ENCODE results near the gene PRDM16.

- TF ChIP-seq EZH2 (IDR thresholded peaks at IDR 0.05; ENCODE audit: low read depth, unreplicated experiment) (no peak), POLR2AphosphoS5 (IDR thresholded peaks at IDR 0.05; ENCODE audit: low read depth) (no peak), CREB1 (CRISPR knock-in tag; IDR thresholded peaks at IDR 0.05; ENCODE audit: low read depth) (no peak), STAT1 (IDR thresholded peaks at IDR 0.05; ENCODE audit: unreplicated experiment) (no peak), CTCF (conservative IDR thresholded peaks at IDR 0.05; ENCODE audit: low read depth in 2 of 2) (no peak), EZH2phosphoT487 (IDR thresholded peaks at IDR 0.05; ENCODE audit: unreplicated experiment) (no peak), JUNB (IDR thresholded peaks at IDR 0.05; ENCODE audit: unreplicated experiment) (no peak), ETS1 (IDR thresholded peaks at IDR 0.05) (no peak), ZNF114 (CRISPR knock-in tag; IDR thresholded peaks at IDR 0.05) (no peak)
- TF ChIP-seq, protein P1, sequence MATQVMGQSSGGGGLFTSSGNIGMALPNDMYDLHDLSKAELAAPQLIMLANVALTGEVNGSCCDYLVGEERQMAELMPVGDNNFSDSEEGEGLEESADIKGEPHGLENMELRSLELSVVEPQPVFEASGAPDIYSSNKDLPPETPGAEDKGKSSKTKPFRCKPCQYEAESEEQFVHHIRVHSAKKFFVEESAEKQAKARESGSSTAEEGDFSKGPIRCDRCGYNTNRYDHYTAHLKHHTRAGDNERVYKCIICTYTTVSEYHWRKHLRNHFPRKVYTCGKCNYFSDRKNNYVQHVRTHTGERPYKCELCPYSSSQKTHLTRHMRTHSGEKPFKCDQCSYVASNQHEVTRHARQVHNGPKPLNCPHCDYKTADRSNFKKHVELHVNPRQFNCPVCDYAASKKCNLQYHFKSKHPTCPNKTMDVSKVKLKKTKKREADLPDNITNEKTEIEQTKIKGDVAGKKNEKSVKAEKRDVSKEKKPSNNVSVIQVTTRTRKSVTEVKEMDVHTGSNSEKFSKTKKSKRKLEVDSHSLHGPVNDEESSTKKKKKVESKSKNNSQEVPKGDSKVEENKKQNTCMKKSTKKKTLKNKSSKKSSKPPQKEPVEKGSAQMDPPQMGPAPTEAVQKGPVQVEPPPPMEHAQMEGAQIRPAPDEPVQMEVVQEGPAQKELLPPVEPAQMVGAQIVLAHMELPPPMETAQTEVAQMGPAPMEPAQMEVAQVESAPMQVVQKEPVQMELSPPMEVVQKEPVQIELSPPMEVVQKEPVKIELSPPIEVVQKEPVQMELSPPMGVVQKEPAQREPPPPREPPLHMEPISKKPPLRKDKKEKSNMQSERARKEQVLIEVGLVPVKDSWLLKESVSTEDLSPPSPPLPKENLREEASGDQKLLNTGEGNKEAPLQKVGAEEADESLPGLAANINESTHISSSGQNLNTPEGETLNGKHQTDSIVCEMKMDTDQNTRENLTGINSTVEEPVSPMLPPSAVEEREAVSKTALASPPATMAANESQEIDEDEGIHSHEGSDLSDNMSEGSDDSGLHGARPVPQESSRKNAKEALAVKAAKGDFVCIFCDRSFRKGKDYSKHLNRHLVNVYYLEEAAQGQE (IDR thresholded peaks at IDR 0.05; ENCODE audit: unreplicated experiment) = no peak
Observed at GRCh38 chr1:3058263-3059030, 10.6 kb upstream of the PRDM16 start.

Data from GM23338 (cell line).